Hepatic stellate cell (primary cell): ENCODE measurements around the gene RASGRP3.

Experiments
- DNase-seq: peaks from one replicate; pipeline ENCODE4 v3.0.0; 2011; ENCODE audit warnings: low spot score

RASGRP3 gene

GRCh38 chr2:33492399-33493134 lies 16.1 kb downstream of the RASGRP3 start:
- DNase-seq: no peak

- no peak for DNase-seq
Measured at GRCh38 chr2:33494155-33494779, 17.8 kb downstream of the RASGRP3 start.

GRCh38 chr2:33494877-33495641 lies 18.6 kb downstream of the RASGRP3 start:
- no peak for DNase-seq

GRCh38 chr2:33495683-33496082 lies 19.2 kb downstream of the RASGRP3 start:
- no peak for DNase-seq

- peak; percentile 21 for DNase-seq
Measured at GRCh38 chr2:33496150-33496549, 19.7 kb downstream of the RASGRP3 start.

GRCh38 chr2:33496726-33497125 lies 20.3 kb downstream of the RASGRP3 start:
- no peak for DNase-seq

- no peak for DNase-seq
Measured at GRCh38 chr2:33497221-33497650, 20.8 kb downstream of the RASGRP3 start.

- DNase-seq: no peak
Measured at GRCh38 chr2:33498291-33498956, 22.0 kb downstream of the RASGRP3 start.

- DNase-seq: no peak
Measured at GRCh38 chr2:33500177-33500576, 23.7 kb downstream of the RASGRP3 start.

GRCh38 chr2:33502025-33502424 lies 25.6 kb downstream of the RASGRP3 start:
- no peak for DNase-seq

GRCh38 chr2:33503002-33503401 lies 26.6 kb downstream of the RASGRP3 start:
- DNase-seq: no peak

- DNase-seq: no peak
Measured at GRCh38 chr2:33505966-33506365, 29.5 kb downstream of the RASGRP3 start.

GRCh38 chr2:33509908-33510585 lies 33.6 kb downstream of the RASGRP3 start:
- DNase-seq: no peak

- DNase-seq: no peak
Measured at GRCh38 chr2:33510586-33510968, 34.1 kb downstream of the RASGRP3 start.

GRCh38 chr2:33511141-33511540 lies 34.7 kb downstream of the RASGRP3 start:
- DNase-seq: no peak

GRCh38 chr2:33512112-33512511 lies 35.7 kb downstream of the RASGRP3 start:
- DNase-seq: no peak

- DNase-seq: no peak
Measured at GRCh38 chr2:33513480-33513879, 37.0 kb downstream of the RASGRP3 start.

GRCh38 chr2:33516456-33516995 lies 40.1 kb downstream of the RASGRP3 start:
- no peak for DNase-seq

- no peak for DNase-seq
Measured at GRCh38 chr2:33518200-33518599, 41.8 kb downstream of the RASGRP3 start.

GRCh38 chr2:33518929-33519328 lies 42.5 kb downstream of the RASGRP3 start:
- DNase-seq: no peak

- no peak for DNase-seq
Measured at GRCh38 chr2:33521791-33522281, 45.4 kb downstream of the RASGRP3 start.
